Nephron progenitor cell (in vitro differentiated cells): ENCODE data around the gene JSRP1.

Experiments used
- DNase-seq: peaks from one replicate; pipeline ENCODE4 v3.0.0; 2021
- H3K27ac Mint-ChIP-seq: 2 replicates; pipeline ENCODE4 v1.8.0; 2021; ENCODE audit warnings: mild to moderate bottlenecking, moderate library complexity, mixed read lengths
- H3K27me3 Mint-ChIP-seq: 2 replicates; pipeline ENCODE4 v1.8.0; 2021; ENCODE audit warnings: mild to moderate bottlenecking, low read depth, mixed read lengths; ENCODE audit not compliant: poor library complexity
- H3K36me3 Mint-ChIP-seq: 2 replicates; pipeline ENCODE4 v1.8.0; 2021; ENCODE audit warnings: low read depth, mixed read lengths
- H3K4me1 Mint-ChIP-seq: 2 replicates; pipeline ENCODE4 v1.8.0; 2021; ENCODE audit warnings: mixed read lengths
- H3K4me3 Mint-ChIP-seq: 2 replicates; pipeline ENCODE4 v1.8.0; 2021; ENCODE audit warnings: mild to moderate bottlenecking, moderate library complexity, mixed read lengths
- H3K9me3 Mint-ChIP-seq: 2 replicates; pipeline ENCODE4 v1.8.0; 2021; ENCODE audit warnings: mild to moderate bottlenecking, moderate library complexity, mixed read lengths
- CTCF ChIP-seq: fragments of 200-600 bp; sonication (generic); IDR thresholded peaks from 2 replicates; pipeline ENCODE4 v1.5.0; 2021; ENCODE audit warnings: antibody characterized with exemption

The JSRP1 gene

DNA sequence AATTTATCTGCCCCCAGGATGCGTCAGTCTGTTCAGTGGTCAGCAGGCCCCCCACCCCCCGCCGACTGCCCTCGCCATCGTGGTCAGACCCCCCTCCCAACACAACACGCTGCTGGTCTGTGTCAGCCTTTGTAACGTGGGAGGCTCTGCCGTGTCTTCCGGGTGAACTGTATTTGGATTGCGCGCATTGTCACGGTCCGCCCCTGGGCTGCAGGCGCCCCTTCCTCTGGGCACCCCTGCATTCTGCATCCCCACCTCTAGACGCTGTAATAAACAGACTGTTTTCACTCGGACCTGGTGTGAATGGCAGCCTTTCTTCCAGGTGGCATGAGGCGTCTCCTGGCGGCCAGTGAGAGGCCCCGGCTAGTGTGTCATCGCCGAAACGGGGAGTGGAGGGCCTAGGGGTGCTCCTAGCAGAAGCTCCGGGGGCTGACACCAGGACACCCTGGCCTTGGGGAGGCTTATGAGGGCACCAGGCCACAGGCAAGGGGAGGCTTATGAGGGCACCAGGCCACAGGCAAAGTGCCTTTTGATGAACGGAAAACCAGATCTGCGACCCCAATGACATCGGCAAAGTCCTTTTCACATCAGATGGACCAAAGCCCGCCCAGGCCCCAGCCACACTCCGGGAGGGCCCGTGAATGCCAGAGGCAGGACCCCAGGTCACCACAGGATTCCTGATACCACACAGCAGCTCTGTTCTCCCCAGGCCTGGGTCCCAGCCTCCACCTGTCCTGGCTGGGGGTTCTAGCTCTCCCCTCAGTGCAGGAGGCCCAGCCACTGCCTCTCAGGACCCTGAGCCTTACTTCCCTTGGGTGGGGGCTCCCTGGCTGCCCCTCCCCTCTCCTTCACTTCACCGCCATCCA lies 23.7 kb downstream of the JSRP1 start:
- no peak for DNase-seq
- no peak for TF ChIP-seq CTCF
- Mint-ChIP-seq H3K4me1 (peaks cover 24% of the 10 kb centered on the region), H3K27me3 (no peaks in the 10 kb centered on the region), H3K9me3 (no peaks in the 10 kb centered on the region), H3K36me3 (peaks cover 4% of the 10 kb centered on the region), H3K27ac (peak overlapping the region; percentile 71), H3K4me3 (no peak overlapping the region)

DNA sequence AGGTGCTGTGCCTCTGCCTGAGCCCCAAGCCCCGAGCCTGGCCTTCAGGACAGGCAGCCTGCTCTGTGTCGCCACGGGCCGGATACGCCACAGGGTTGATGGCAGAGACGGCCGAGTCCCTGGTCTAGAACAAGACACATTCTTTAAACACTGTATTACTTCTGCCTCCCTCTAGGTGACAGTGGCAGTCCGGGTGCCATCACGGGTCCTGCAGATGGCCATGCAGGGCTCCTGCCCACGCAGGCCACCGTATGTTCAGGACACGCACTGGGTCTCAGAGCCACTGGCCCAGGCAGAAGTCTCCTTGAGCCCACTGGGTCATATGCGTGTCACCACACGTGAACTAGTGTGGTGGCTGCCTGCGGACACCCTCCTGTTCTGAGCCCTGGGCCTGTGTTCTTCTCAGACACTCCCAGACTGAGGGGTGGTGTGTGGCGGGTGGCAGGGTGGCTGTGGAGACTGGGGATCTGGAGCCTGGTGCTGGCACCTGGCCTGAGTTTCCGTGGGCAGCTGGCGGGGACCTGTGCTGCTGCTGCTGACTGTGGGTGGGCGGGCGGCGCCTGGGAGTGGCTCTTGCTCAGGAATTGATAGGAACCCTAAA lies 24.5 kb downstream of the JSRP1 start:
- no peaks in the 10 kb centered on the region for H3K9me3 Mint-ChIP-seq
- H3K36me3 Mint-ChIP-seq = peaks cover 4% of the 10 kb centered on the region
- H3K27me3 Mint-ChIP-seq = no peaks in the 10 kb centered on the region
- DNase-seq = no peak
- H3K27ac Mint-ChIP-seq = peak overlapping the region; percentile 42
- peaks cover 19% of the 10 kb centered on the region for H3K4me1 Mint-ChIP-seq
- no peak overlapping the region for H3K4me3 Mint-ChIP-seq
- no peak for TF ChIP-seq CTCF

- peaks cover 13% of the 10 kb centered on the region for H3K4me1 Mint-ChIP-seq
- no peak for TF ChIP-seq CTCF
- no peaks in the 10 kb centered on the region for H3K27me3 Mint-ChIP-seq
- peak overlapping the region; percentile 42 for H3K27ac Mint-ChIP-seq
- no peak overlapping the region for H3K4me3 Mint-ChIP-seq
- DNase-seq = no peak
- peaks cover 4% of the 10 kb centered on the region for H3K36me3 Mint-ChIP-seq
- H3K9me3 Mint-ChIP-seq = no peaks in the 10 kb centered on the region
Measured at GRCh38 chr19:2230807-2231533, 25.2 kb downstream of the JSRP1 start.

GRCh38 chr19:2230033-2230531 lies 26.1 kb downstream of the JSRP1 start:
- TF ChIP-seq CTCF = no peak
- peaks cover 10% of the 10 kb centered on the region for H3K4me1 Mint-ChIP-seq
- H3K36me3 Mint-ChIP-seq = peaks cover 4% of the 10 kb centered on the region
- H3K27ac Mint-ChIP-seq = no peak overlapping the region
- no peaks in the 10 kb centered on the region for H3K27me3 Mint-ChIP-seq
- no peak for DNase-seq
- H3K9me3 Mint-ChIP-seq = no peaks in the 10 kb centered on the region
- no peak overlapping the region for H3K4me3 Mint-ChIP-seq

GRCh38 chr19:2229103-2230032 lies 26.8 kb downstream of the JSRP1 start:
- Mint-ChIP-seq H3K27ac (peak overlapping the region; percentile 83), H3K4me1 (peaks cover 6% of the 10 kb centered on the region), H3K36me3 (peaks cover 10% of the 10 kb centered on the region), H3K4me3 (no peak overlapping the region), H3K27me3 (no peaks in the 10 kb centered on the region), H3K9me3 (no peaks in the 10 kb centered on the region)
- TF ChIP-seq CTCF = no peak
- no peak for DNase-seq
